Fibroblast of lung (primary cell): Measurements from ENCODE around the gene H2AZ2.

ENCODE experiments used
- EZH2 ChIP-seq: IDR thresholded peaks from 2 replicates; pipeline ENCODE4 v1.5.1; 2012; ENCODE audit warnings: low read length, control low read depth, mild to moderate bottlenecking; ENCODE audit errors: missing control alignments
- TF ChIP-seq, protein P1 (sequence below), 2 donors: IDR thresholded peaks in 1 of 2; conservative IDR thresholded peaks in 1 of 2; 1 replicate in 1 of 2; 2 replicates in 1 of 2; pipeline ENCODE4 v1.5.1; 2011 to 2012; ENCODE audit warnings: low read length in 2 of 2, control low read depth in 1 of 2, inconsistent platforms in 1 of 2, low read depth in 1 of 2, mild to moderate bottlenecking in 1 of 2

GRCh38 chr7:44881610-44882009, 33.7 kb upstream of the H2AZ2 start:
- TF ChIP-seq, protein P1, sequence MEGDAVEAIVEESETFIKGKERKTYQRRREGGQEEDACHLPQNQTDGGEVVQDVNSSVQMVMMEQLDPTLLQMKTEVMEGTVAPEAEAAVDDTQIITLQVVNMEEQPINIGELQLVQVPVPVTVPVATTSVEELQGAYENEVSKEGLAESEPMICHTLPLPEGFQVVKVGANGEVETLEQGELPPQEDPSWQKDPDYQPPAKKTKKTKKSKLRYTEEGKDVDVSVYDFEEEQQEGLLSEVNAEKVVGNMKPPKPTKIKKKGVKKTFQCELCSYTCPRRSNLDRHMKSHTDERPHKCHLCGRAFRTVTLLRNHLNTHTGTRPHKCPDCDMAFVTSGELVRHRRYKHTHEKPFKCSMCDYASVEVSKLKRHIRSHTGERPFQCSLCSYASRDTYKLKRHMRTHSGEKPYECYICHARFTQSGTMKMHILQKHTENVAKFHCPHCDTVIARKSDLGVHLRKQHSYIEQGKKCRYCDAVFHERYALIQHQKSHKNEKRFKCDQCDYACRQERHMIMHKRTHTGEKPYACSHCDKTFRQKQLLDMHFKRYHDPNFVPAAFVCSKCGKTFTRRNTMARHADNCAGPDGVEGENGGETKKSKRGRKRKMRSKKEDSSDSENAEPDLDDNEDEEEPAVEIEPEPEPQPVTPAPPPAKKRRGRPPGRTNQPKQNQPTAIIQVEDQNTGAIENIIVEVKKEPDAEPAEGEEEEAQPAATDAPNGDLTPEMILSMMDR (conservative IDR thresholded peaks at IDR 0.05 in 1 of 2, IDR thresholded peaks at IDR 0.05 in 1 of 2; ENCODE audit: low read depth in 1 of 2, low read length in 2 of 2): no peak
- no peak for TF ChIP-seq EZH2
